HT-29 (cell line): Measurements from ENCODE around the gene RAB40B. TPM values are rescaled to one million over a fixed set of nuclear protein-coding genes. Genes with fewer than 3 reads are reported as not detected.

ENCODE experiments used
- DNase-seq: peaks from one replicate; pipeline ENCODE4 v3.0.0-alpha.2; 2015; ENCODE audit warnings: low spot score
- small RNA-seq: library from RNA; depleted of rRNA; stranded (forward); fragments of <200 nt; gene quantifications from one replicate; pipeline ENCODE3, GENCODE V24; 2014
- total RNA-seq: library from RNA; depleted of rRNA; stranded (reverse); fragments of >200 nt; shearing (Covaris generic); gene quantifications from 2 replicates; pipeline ENCODE4 v1.2.3, GENCODE V29; 2014; rRNA removed

The RAB40B gene
- total RNA-seq, 1 experiment from 2014 or later = 37.9 TPM

DNA sequence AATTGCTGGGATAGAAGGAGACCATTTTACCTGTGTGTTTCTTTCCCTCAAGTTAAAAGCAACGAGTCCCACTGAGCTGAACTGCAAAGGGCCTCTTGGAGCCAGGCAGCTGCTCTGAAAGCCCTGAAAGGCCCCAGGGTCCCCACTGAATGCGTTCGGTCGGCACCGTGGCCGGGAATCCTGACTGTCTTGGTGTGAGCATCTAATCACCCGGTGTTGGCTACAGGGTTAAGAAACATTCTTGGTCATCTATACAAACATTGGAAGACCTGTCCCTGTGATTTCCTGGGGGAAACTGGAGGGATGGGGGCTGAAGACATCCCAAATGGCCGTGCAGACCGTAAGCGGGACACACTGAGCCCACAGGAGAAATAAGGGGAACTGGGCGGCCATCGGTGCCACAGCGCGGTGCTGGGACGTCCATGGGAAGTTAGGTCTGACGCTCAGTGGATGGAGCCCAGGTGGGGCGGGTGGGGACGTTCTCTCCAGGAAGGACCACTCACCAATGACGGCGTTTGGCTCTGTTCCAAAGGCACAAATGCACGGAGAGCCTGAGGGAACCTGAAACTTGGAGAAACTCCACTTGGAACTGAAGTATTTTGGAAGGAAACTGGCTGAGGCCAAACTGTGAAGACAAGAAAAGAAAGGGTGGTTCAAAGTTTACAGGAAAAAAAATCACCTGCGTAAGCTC lies 82.3 kb downstream of the RAB40B start:
- DNase-seq = no peak

DNA sequence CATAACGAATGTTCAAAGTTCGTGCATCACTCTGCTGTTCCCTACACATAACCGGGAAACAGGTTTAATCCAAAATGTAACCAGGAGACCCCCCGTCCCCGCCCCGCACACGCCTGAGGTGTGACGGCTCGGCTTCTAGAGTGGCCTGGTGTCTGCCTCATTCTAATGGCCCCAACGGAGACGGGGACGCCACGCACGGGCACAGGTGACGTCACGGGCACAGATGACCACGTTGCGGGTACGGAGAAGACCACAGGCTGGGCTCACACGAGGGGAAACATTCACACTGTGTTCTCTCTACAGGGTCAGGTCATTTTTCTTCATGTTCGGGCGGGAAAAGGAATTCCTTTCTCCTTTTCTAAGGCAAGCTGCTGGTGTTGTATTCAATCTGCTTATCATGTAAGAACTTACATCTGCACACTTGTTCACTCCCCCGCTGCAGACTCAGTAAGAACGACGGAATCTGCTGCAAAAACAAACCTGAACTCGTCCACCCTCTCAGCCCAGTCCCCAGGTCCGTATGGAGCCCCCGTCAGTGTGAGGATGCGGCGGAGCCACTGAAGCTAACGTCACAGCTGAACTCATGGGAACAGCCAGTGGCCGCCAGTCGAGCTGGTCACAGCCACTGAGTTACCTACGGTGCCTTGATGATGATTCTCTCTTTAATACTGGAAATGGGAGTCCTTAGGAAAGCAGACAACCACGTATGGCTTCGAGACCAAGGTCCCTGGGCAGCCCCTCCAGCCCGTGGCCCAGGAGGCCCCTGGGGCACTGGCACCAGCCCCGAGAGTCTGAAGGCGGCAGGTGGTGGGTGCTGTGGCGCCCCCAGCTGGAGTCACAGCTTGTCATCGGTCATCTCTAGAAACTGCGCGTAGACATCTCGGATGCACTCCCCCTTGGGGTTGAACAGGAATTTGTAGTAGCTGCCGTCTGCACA lies 83.1 kb downstream of the RAB40B start:
- DNase-seq = no peak

DNA sequence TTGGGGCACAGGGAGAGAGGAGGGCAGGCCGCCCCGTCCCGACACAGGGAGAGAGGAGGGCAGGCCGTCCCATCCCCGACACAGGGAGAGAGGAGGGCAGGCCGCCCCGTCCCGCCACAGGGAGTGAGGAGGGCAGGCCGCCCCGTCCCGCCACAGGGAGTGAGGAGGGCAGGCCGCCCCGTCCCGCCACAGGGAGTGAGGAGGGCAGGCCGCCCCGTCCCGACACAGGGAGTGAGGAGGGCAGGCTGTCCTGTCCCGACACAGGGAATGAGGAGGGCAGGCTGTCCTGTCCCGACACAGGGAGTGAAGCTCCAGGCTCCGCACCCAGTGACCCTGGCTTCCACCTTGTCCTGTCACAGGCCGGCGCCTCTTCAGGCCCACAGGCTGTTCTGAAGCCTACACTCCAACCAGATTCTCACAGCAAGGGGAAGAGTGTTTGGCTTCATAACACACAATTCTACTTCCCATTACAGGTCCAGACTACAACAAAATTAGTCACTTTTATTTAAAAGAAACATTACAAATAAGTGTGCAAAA lies 84.3 kb downstream of the RAB40B start:
- DNase-seq = no peak

DNA sequence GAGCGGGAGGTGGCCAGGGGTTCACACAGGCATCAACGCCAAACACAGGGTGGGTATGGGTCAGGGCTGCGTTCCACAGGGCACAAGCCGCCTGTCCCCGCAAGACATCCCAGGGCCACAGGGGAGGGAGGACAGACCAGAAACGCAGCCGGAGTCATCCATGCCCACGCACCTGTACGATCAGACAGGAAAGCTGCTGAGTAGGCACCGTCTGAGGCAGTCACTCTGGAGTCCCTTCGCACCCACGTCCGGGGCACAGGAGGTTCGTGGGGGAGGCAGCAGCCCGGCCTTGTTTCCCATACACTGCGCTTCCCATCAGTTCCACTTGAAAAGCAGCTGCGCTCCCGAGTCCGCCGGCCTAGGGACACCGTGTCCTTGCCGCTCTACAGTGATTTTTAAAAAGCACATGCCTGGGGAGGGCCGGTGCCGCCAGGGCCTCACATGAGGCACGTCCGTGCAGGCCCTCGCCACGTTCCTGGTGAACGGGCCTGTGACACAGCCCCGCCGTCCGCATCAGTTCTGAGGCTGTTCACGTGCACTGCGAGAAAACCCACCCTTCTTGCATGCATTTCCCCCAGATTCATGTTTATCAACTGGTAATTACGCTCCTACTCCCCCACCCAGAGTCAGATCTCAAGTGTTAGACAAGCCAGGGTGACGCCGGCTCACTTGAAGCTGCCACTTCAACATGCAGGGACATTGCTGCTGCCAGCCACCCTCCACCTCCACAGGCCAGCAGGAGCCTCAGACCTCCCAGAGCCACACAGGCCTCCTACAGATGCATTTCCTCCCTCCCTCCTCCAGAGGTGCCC lies 85.0 kb downstream of the RAB40B start:
- DNase-seq = peak; percentile 22

DNA sequence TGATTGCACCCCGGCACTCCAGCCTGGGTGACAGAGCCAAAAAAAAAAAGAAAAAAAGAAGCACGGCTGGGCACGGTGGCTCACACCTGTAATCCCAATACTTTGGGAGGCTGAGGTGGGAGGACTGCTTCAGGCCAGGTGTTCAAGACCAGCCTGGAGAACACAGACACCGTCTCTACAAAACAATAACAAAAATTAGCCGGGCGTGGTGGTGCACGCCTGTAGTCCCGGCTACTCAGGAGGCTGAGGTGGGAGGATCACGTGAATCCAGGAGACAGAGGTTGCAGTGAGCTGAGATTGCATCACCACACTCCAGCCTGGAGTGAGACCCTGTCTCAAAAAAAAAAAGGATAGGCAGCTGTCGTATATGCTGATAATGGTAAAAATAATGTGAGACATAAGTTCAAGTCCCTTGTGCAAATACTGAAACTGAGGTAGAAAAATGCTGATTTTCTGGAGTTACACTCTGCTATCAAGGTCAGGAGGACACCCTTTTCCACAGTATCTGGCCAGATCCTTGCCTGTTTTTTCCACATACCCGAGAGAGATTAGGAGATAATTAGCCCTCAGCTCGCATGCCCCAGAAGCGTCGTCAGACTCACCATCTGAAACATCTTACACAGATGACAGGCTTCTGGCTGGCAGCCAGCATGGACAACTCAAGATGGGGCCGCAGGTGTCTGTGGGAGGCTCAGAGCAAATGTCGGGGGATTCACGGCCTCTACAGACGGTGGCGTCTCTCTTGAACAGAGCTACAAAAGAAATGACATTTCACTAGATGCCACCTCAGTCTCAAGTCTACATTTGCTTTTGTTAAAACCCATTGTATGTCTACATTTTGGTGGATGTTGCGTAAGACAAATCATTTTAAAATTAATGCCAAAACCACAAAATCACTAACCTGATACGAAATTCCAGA lies 87.1 kb downstream of the RAB40B start:
- no peak for DNase-seq

DNA sequence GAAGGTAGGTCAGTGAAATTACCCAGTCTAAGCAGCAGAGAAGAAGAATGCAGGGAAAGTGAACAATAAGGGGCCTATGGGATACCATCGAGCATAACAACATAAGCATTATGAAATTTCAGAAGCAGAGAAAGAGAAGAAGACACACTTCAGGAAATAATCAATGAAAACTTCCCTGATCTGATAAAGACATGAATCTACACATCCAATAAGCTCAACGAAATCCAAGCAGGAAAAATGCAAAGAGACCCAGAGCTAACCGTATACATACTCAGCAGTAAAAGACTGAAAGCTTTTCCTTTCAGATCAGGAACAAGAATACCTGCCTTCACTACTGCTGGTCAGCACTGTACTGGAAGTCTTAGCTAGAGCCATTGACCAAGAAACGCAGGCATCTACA lies 88.8 kb downstream of the RAB40B start:
- no peak for DNase-seq

DNA sequence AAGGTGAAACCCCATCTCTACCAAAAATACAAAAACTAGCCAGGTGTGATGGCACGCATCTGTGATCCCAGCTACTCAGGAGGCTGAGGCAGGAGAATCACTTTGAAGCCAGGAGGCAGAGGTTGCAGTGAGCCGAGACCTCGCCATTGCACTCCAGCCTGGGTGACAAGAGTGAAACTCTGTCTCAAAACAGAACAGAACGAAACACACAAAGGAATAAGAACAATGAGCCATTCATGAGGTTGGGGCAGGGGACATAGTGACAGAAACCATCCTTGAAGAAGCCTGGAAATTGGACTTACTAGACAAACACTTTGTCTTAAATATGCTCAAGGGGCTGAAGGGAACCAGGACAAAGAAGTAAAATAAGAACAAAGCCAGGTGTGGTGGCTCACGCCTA lies 89.7 kb downstream of the RAB40B start:
- DNase-seq = no peak

DNA sequence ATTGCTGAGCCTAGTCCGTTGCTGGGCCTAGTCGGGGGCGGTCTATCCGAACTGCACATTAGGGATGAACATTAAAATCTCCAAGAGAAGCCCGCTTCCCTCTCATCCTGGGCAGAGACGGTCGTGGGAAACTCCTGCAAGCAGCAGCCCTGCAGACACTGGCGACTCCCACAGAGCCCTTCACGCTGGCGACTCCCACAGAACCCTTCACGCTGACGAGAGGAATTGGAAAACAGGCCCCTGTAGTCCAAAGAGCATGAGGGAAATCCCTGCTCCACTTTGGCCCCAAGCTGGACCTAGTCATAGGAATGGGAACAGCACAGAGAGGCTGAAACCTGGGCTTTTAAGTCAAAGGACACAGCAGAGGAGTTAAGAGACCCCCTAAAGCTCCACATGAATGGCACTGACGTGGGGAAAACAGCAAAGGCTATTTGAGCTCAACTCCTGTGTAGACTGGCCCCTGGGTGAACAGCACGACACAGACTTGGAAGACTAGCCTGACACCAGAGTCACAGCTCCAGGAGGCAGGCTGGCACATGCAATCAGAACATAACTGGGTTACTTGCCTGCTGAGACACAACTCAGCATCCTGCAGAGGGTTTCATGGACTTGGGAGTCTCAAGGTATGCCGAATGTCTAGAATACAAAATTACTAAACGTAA lies 92.4 kb downstream of the RAB40B start:
- DNase-seq = no peak

Small RNAs within 50 kb of the gene (small RNA-seq; reads per million reads assigned to genes)
- gene MIR4525 = not detected

Other genes with a start within 250 kb of the RAB40B start
- gene CYBC1, start 247.9 kb downstream of the RAB40B start, total RNA-seq = 72.3 and 89.5 TPM in 2 replicates
- gene NARF, start 240.0 kb downstream of the RAB40B start, total RNA-seq = 30.5 and 35.0 TPM in 2 replicates
- 52.8 and 58.1 TPM in 2 replicates for gene FOXK2, start 179.0 kb downstream of the RAB40B start, total RNA-seq
- 89.3 and 101 TPM in 2 replicates for gene WDR45B, start 50.3 kb downstream of the RAB40B start, total RNA-seq
- gene FN3KRP, start 18.0 kb upstream of the RAB40B start, total RNA-seq = 24.2 and 25.9 TPM in 2 replicates
- gene FN3K, start 36.9 kb upstream of the RAB40B start, total RNA-seq = 0.97 and 1.6 TPM in 2 replicates
- gene TBCD, start 53.4 kb upstream of the RAB40B start, total RNA-seq = 60.0 and 72.0 TPM in 2 replicates
- 0.05 TPM in 1 of 2 replicates, not detected in the other for gene ZNF750, start 141.3 kb upstream of the RAB40B start, total RNA-seq